Astrocyte (in vitro differentiated cells and primary cell): ENCODE measurements around the gene ALDH1L1. TPM values are rescaled to one million over a fixed set of nuclear protein-coding genes. Genes with fewer than 3 reads are reported as not detected.
A peak's percentile ranks its signal among the peaks of the same experiment; 100 is the strongest.

Source experiments
- DNase-seq: peaks from one replicate; pipeline ENCODE4 v3.0.0-alpha.2; 2010; ENCODE audit warnings: low read depth
- FAIRE-seq: peaks from 2 replicates; lab custom pipeline; 2011; peaks lifted over from hg19 to GRCh38; lab: Jason Lieb, UNC
- H2AFZ ChIP-seq: 2 replicates; pipeline ENCODE4 v1.6.0; 2012; ENCODE audit warnings: low read depth, low read length, inconsistent platforms
- H3K27ac ChIP-seq: 2 replicates; pipeline ENCODE4 v1.5.1; 2011; ENCODE audit warnings: low read depth, low read length, inconsistent platforms
- H3K27me3 ChIP-seq: 2 replicates; pipeline ENCODE4 v1.6.0; 2011; ENCODE audit warnings: low read length, inconsistent platforms; ENCODE audit not compliant: insufficient read depth
- H3K36me3 ChIP-seq: 2 replicates; pipeline ENCODE4 v1.5.1; 2011; ENCODE audit warnings: low read length, inconsistent platforms; ENCODE audit not compliant: insufficient read depth
- H3K4me1 ChIP-seq: 2 replicates; pipeline ENCODE4 v1.5.1; 2011; ENCODE audit warnings: low read length, inconsistent platforms; ENCODE audit not compliant: insufficient read depth
- H3K4me2 ChIP-seq: 2 replicates; pipeline ENCODE4 v1.6.0; 2012; ENCODE audit warnings: low read length, inconsistent platforms
- H3K4me3 ChIP-seq: 2 replicates; pipeline ENCODE4 v1.5.1; 2011; ENCODE audit warnings: low read depth, mild to moderate bottlenecking, low read length, inconsistent platforms; ENCODE audit not compliant: insufficient read depth
- H3K79me2 ChIP-seq: 2 replicates; pipeline ENCODE4 v1.6.0; 2012; ENCODE audit warnings: mild to moderate bottlenecking, low read length, inconsistent platforms; ENCODE audit not compliant: insufficient read depth
- H3K9ac ChIP-seq: 2 replicates; pipeline ENCODE4 v1.6.0; 2012; ENCODE audit warnings: mild to moderate bottlenecking, low read length, inconsistent platforms
- H3K9me3 ChIP-seq: 2 replicates; pipeline ENCODE4 v1.5.1; 2012; ENCODE audit warnings: low read depth, mild to moderate bottlenecking, low read length, inconsistent platforms; ENCODE audit not compliant: insufficient read depth
- H4K20me1 ChIP-seq: 2 replicates; pipeline ENCODE4 v1.6.0; 2012; ENCODE audit warnings: low read length, inconsistent platforms; ENCODE audit not compliant: insufficient read depth
- H3K27ac Mint-ChIP-seq: one replicate; pipeline ENCODE4 v1.8.0; 2021; ENCODE audit warnings: mild to moderate bottlenecking, mixed read lengths; ENCODE audit not compliant: unreplicated experiment
- H3K27me3 Mint-ChIP-seq: one replicate; pipeline ENCODE4 v1.8.0; 2021; ENCODE audit warnings: low read depth, mixed read lengths; ENCODE audit not compliant: unreplicated experiment
- H3K36me3 Mint-ChIP-seq: one replicate; pipeline ENCODE4 v1.8.0; 2021; ENCODE audit warnings: low read depth, mixed read lengths; ENCODE audit not compliant: unreplicated experiment
- H3K4me1 Mint-ChIP-seq: one replicate; pipeline ENCODE4 v1.8.0; 2021; ENCODE audit warnings: low read depth, mixed read lengths; ENCODE audit not compliant: unreplicated experiment
- H3K4me3 Mint-ChIP-seq: one replicate; pipeline ENCODE4 v1.8.0; 2021; ENCODE audit warnings: mild to moderate bottlenecking, moderate library complexity, mixed read lengths; ENCODE audit not compliant: unreplicated experiment
- H3K9me3 Mint-ChIP-seq: one replicate; pipeline ENCODE4 v1.8.0; 2021; ENCODE audit warnings: mild to moderate bottlenecking, mixed read lengths; ENCODE audit not compliant: unreplicated experiment
- EZH2 ChIP-seq: IDR thresholded peaks from 2 replicates; pipeline ENCODE4 v1.6.1; 2012; ENCODE audit warnings: mild to moderate bottlenecking, low read length, inconsistent platforms; ENCODE audit not compliant: insufficient read depth
- total RNA-seq: library from RNA; stranded (reverse); gene quantifications from 2 replicates; pipeline ENCODE4 v1.2.1, GENCODE V29; 2021
- TF ChIP-seq, protein P1 (sequence below): IDR thresholded peaks from 2 replicates; pipeline ENCODE4 v1.5.1; 2011; ENCODE audit warnings: low read depth, mild to moderate bottlenecking, inconsistent platforms, low read length, moderate library complexity; ENCODE audit not compliant: insufficient read depth

ALDH1L1 gene
- total RNA-seq, 1 donor from 2014 or later, result not detected

DNA sequence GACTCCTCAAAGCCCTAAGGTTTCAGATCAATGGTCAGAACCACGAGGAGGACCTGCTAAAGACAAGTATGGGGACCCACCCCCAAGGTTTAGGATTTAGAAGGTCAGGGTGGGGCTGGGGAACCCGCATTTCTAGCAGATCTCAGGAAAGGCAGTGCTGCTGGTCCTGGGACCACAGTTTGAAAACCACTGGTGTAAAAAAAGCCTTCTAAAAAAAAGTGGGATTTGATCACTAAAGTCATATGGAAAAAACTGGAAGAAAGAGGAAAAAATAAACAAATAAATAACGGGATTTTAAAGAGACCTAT lies 97.3 kb downstream of the ALDH1L1 start:
- H4K20me1 ChIP-seq, result peaks cover 6% of the 10 kb centered on the region
- peaks cover 4% of the 10 kb centered on the region for H3K79me2 ChIP-seq
- peak overlapping the region; percentile 81 for H3K9ac ChIP-seq
- peaks cover 10% of the 10 kb centered on the region for H3K9me3 Mint-ChIP-seq
- no peak for DNase-seq
- TF ChIP-seq, protein P1, sequence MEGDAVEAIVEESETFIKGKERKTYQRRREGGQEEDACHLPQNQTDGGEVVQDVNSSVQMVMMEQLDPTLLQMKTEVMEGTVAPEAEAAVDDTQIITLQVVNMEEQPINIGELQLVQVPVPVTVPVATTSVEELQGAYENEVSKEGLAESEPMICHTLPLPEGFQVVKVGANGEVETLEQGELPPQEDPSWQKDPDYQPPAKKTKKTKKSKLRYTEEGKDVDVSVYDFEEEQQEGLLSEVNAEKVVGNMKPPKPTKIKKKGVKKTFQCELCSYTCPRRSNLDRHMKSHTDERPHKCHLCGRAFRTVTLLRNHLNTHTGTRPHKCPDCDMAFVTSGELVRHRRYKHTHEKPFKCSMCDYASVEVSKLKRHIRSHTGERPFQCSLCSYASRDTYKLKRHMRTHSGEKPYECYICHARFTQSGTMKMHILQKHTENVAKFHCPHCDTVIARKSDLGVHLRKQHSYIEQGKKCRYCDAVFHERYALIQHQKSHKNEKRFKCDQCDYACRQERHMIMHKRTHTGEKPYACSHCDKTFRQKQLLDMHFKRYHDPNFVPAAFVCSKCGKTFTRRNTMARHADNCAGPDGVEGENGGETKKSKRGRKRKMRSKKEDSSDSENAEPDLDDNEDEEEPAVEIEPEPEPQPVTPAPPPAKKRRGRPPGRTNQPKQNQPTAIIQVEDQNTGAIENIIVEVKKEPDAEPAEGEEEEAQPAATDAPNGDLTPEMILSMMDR, result no peak
- TF ChIP-seq EZH2, result no peak
- H3K27me3 ChIP-seq, result no peaks in the 10 kb centered on the region
- peaks cover 4% of the 10 kb centered on the region for H3K4me1 ChIP-seq
- peak overlapping the region; percentile 81 for H2AFZ ChIP-seq
- H3K27ac Mint-ChIP-seq, result peak overlapping the region; percentile 35
- H3K4me3 ChIP-seq, result peak overlapping the region; percentile 60
- no peaks in the 10 kb centered on the region for H3K36me3 ChIP-seq
- no peak for FAIRE-seq
- no peaks in the 10 kb centered on the region for H3K27me3 Mint-ChIP-seq
- peaks cover 2% of the 10 kb centered on the region for H3K4me1 Mint-ChIP-seq
- peak overlapping the region; percentile 84 for H3K4me2 ChIP-seq
- no peaks in the 10 kb centered on the region for H3K9me3 ChIP-seq
- H3K36me3 Mint-ChIP-seq, result peaks cover under 1% of the 10 kb centered on the region
- peak overlapping the region; percentile 88 for H3K4me3 Mint-ChIP-seq
- H3K27ac ChIP-seq, result no peak overlapping the region

DNA sequence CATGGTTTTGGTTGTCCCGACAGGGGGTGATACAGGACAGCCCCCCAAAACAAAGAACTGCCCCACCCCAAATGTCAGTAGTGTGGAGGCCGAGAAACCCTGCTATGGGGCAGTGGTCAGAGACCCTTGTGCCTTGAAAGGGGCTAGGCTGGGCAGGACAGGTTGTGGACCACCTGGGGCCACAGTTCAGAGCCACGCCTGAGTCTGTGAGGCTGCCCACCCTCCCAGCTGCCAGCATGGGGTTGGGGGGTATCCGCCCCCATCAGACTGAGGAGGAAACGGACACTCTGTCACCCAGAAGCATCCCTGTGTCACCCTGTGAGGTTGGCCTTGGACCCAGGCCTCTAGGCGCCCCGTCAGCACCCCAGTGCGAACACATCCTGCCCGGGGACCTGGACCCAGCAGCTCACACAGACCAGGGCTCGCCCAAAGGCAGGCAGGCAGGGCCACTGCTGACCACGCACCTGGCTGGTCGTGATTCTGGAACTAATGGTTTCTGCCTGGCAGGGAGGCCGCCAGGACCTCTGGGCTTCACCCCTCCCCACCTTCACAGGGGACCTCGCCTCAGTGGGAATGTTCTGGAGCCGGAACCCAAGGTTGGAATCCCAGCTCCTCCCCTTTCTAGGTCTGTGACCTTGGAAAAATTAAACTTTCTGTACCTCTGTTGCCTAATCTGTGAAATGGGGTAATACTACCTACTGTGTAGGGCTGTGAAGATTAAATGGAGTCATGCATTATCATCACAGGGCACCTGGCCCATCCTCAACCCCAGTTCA lies 97.8 kb downstream of the ALDH1L1 start:
- H3K27ac ChIP-seq, result no peak overlapping the region
- no peak overlapping the region for H3K4me3 ChIP-seq
- H3K36me3 Mint-ChIP-seq, result peaks cover 2% of the 10 kb centered on the region
- peak overlapping the region; percentile 84 for H3K4me2 ChIP-seq
- H3K9me3 ChIP-seq, result no peaks in the 10 kb centered on the region
- H3K27me3 Mint-ChIP-seq, result no peaks in the 10 kb centered on the region
- H3K36me3 ChIP-seq, result no peaks in the 10 kb centered on the region
- peak overlapping the region; percentile 88 for H3K4me3 Mint-ChIP-seq
- no peaks in the 10 kb centered on the region for H3K27me3 ChIP-seq
- DNase-seq (no peak), FAIRE-seq (no peak)
- no peak overlapping the region for H3K27ac Mint-ChIP-seq
- H3K9me3 Mint-ChIP-seq, result peaks cover 6% of the 10 kb centered on the region
- H3K4me1 Mint-ChIP-seq, result peaks cover 2% of the 10 kb centered on the region
- no peak overlapping the region for H2AFZ ChIP-seq
- peaks cover 4% of the 10 kb centered on the region for H3K79me2 ChIP-seq
- TF ChIP-seq EZH2, result no peak
- TF ChIP-seq, protein P1, result no peak
- peaks cover 4% of the 10 kb centered on the region for H3K4me1 ChIP-seq
- peak overlapping the region; percentile 81 for H3K9ac ChIP-seq
- peaks cover 6% of the 10 kb centered on the region for H4K20me1 ChIP-seq
